ENCODE results near the gene B3GAT1. TPM values are rescaled to one million over a fixed set of nuclear protein-coding genes. Genes with fewer than 3 reads are reported as not detected.

Gene B3GAT1
- total RNA-seq, 1 donor from 2014 or later = 0.74 TPM

GRCh38 chr11:134358856-134359490 lies 53.1 kb downstream of the B3GAT1 start:
- H3K27me3 ChIP-seq = no peaks in the 10 kb centered on the region
- H3K4me3 ChIP-seq = no peak overlapping the region
- intact Hi-C loops (cut with DNase I) = no loop called here
- H3K36me3 ChIP-seq = no peaks in the 10 kb centered on the region
- no peak overlapping the region for H3K27ac ChIP-seq
- TF ChIP-seq POLR2A (IDR thresholded peaks at IDR 0.05) (no peak), CTCF (IDR thresholded peaks at IDR 0.05) (no peak), POLR2AphosphoS5 (IDR thresholded peaks at IDR 0.05; ENCODE audit: insufficient read depth in 1 of 2, low read depth in 1 of 2) (no peak)
- no peaks in the 10 kb centered on the region for H3K4me1 ChIP-seq
- no peak for DNase-seq (ENCODE audit: extremely low spot score in 2 of 2)
- no peaks in the 10 kb centered on the region for H3K9me3 ChIP-seq

- Histone ChIP-seq H3K4me3 (no peak overlapping the region), H3K4me1 (no peaks in the 10 kb centered on the region), H3K9me3 (no peaks in the 10 kb centered on the region), H3K27ac (no peak overlapping the region), H3K36me3 (no peaks in the 10 kb centered on the region), H3K27me3 (no peaks in the 10 kb centered on the region)
- intact Hi-C loops (cut with DNase I) = no loop called here
- TF ChIP-seq POLR2A (IDR thresholded peaks at IDR 0.05) (no peak), CTCF (IDR thresholded peaks at IDR 0.05) (no peak), POLR2AphosphoS5 (IDR thresholded peaks at IDR 0.05; ENCODE audit: insufficient read depth in 1 of 2, low read depth in 1 of 2) (no peak)
- no peak for DNase-seq (ENCODE audit: extremely low spot score in 2 of 2)
Observed at GRCh38 chr11:134358165-134358855, 53.7 kb downstream of the B3GAT1 start.

- DNase-seq (ENCODE audit: extremely low spot score in 2 of 2) = no peak
- Histone ChIP-seq H3K4me1 (no peaks in the 10 kb centered on the region), H3K27me3 (no peaks in the 10 kb centered on the region), H3K27ac (no peak overlapping the region), H3K9me3 (no peaks in the 10 kb centered on the region), H3K36me3 (no peaks in the 10 kb centered on the region), H3K4me3 (no peak overlapping the region)
- TF ChIP-seq POLR2AphosphoS5 (IDR thresholded peaks at IDR 0.05; ENCODE audit: insufficient read depth in 1 of 2, low read depth in 1 of 2) = no peak
- no peak for TF ChIP-seq POLR2A (IDR thresholded peaks at IDR 0.05)
- TF ChIP-seq CTCF (IDR thresholded peaks at IDR 0.05) = no peak
- intact Hi-C loops (cut with DNase I) = no loop called here
Observed at GRCh38 chr11:134357545-134357839, 54.5 kb downstream of the B3GAT1 start.

GRCh38 chr11:134356656-134357544 lies 55.1 kb downstream of the B3GAT1 start:
- Histone ChIP-seq H3K9me3 (no peaks in the 10 kb centered on the region), H3K36me3 (no peaks in the 10 kb centered on the region), H3K4me1 (no peaks in the 10 kb centered on the region), H3K27me3 (no peaks in the 10 kb centered on the region), H3K4me3 (no peak overlapping the region), H3K27ac (no peak overlapping the region)
- no peak for DNase-seq (ENCODE audit: extremely low spot score in 2 of 2)
- intact Hi-C loops (cut with DNase I) = no loop called here
- TF ChIP-seq POLR2A (IDR thresholded peaks at IDR 0.05) (no peak), CTCF (IDR thresholded peaks at IDR 0.05) (no peak), POLR2AphosphoS5 (IDR thresholded peaks at IDR 0.05; ENCODE audit: insufficient read depth in 1 of 2, low read depth in 1 of 2) (no peak)
